ENCODE measurements around the gene PDPN. TPM values are rescaled to one million over a fixed set of nuclear protein-coding genes. Genes with fewer than 3 reads are reported as not detected.

Gene PDPN
- total and polyA plus RNA-seq, 2 of the 4 experiments (the other 2 are of a cell fraction) = 0.31 TPM; not detected in 1

DNA sequence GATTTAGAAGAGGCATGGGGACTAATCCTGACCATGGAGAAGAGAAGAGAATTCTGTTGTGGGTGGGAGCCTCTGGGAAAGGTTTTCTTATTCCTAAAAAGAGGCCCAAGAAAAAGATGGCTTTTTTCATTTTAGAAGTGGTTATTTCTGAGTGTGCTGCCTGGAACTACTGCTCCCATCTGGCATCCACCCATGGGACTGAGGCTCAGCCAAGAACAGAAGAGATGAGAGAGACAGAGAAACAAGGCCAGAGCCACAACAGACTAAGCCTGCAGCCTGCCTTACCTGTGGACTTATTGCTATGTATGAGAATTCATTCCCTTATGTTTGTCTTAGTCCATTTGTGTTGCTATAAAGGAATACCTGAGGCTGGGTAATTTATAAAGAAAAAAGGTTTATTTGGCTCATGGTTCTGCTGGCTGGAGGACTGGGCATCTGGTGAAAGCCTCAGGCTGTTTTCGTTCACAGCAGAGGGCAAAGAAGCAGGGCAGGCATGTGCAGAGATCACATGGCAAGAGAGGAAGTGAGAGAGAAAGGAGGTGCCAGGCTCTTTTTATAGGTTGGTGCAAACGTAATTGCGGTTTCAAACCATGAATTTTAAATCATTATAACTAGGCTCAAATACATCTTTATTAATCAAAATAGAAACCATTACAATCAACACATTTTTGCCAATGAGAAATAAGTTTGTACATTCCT, 58.8 kb downstream of the PDPN start:
- H3K4me2 ChIP-seq (ENCODE audit: low read depth, low read length) = no peak overlapping the region
- DNase-seq = no peak

More for the DNA sequence above, 58.8 kb downstream of the PDPN start:
- no peak for TF ChIP-seq CHD1 (IDR thresholded peaks at IDR 0.05; ENCODE audit: low read depth, low read length)
- H3K9me1 ChIP-seq (ENCODE audit: insufficient read depth, low read length) = no peaks in the 10 kb centered on the region
- no peak overlapping the region for H3K27ac ChIP-seq (ENCODE audit: insufficient read depth, low read length)
- no peak overlapping the region for H3K4ac ChIP-seq (ENCODE audit: low read depth, low read length)
- in situ Hi-C loops (cut with MboI; ENCODE audit: low sequenced_read_pairs) = no loop called here
- no peaks in the 10 kb centered on the region for H3K79me1 ChIP-seq (ENCODE audit: low read depth in 1 of 2, low read length in 2 of 2)
- no peak overlapping the region for H3K18ac ChIP-seq (ENCODE audit: low read depth, low read length)
- H2AK9ac ChIP-seq (replicated peaks; ENCODE audit: low read depth, low read length, poor library complexity) = no peak overlapping the region
- no peak overlapping the region for H2AFZ ChIP-seq (replicated peaks; ENCODE audit: low read length, poor library complexity)
- no peak overlapping the region for H2BK120ac ChIP-seq (ENCODE audit: low read depth, low read length)
- H2BK20ac ChIP-seq (ENCODE audit: low read depth, low read length) = no peak overlapping the region
- H3K4me1 ChIP-seq (ENCODE audit: control insufficient read depth, insufficient read depth, low read length) = no peaks in the 10 kb centered on the region
- no peaks in the 10 kb centered on the region for H3K27me3 ChIP-seq (ENCODE audit: control insufficient read depth, insufficient read depth, low read length)
- no peak overlapping the region for H2BK5ac ChIP-seq (ENCODE audit: low read depth, low read length, poor library complexity, severe bottlenecking)
- intact Hi-C loops (cut with micrococcal nuclease) = no loop called here
- ATAC-seq (ENCODE audit: low read depth) = no peak
- no peak overlapping the region for H4K8ac ChIP-seq (ENCODE audit: low read depth in 2 of 2, low read length in 2 of 2)
- no peak overlapping the region for H3K4me3 ChIP-seq (ENCODE audit: insufficient read depth, low read depth, low read length)
- no peak overlapping the region for H3K23ac ChIP-seq (ENCODE audit: low read depth, low read length)
- no peak overlapping the region for H2AK5ac ChIP-seq (ENCODE audit: low read depth, low read length)
- no peaks in the 10 kb centered on the region for H4K20me1 ChIP-seq (ENCODE audit: insufficient read depth, low read length)
- ChIA-PET POLR2A (ENCODE audit: unreplicated experiment) (no interaction called here), CTCF (no interaction called here)
- 0% methylated on average over 1 of the region's 3 CpGs; no CpG with 5 or more reads in 1 of the 2 experiments for WGBS, 2 experiments (ENCODE audit: extremely low coverage in 2 of 2, insufficient read length in 1 of 2)
- BruUV-seq (replicated peaks) = no TSS peak
- H3K14ac ChIP-seq (replicated peaks; ENCODE audit: low read depth, low read length) = no peak overlapping the region
- H3K56ac ChIP-seq (ENCODE audit: extremely low read depth, insufficient read depth, low read length) = no peak overlapping the region
- no peak overlapping the region for H3K9ac ChIP-seq (ENCODE audit: low read depth, low read length)
- no peak overlapping the region for H4K91ac ChIP-seq (ENCODE audit: insufficient read depth, low read depth, low read length)
- H3K36me3 ChIP-seq (ENCODE audit: control insufficient read depth, insufficient read depth, low read length) = no peaks in the 10 kb centered on the region
- peaks cover 8% of the 10 kb centered on the region for H3K9me3 ChIP-seq (ENCODE audit: control insufficient read depth, insufficient read depth, low read length)
- no peak overlapping the region for H2BK15ac ChIP-seq (ENCODE audit: low read depth, low read length)
- H4K5ac ChIP-seq (ENCODE audit: low read depth, low read length) = no peak overlapping the region
- dilution Hi-C loops (cut with HindIII; ENCODE audit: low sequenced_read_pairs, unreplicated experiment) = no loop called here

Data from IMR-90 (cell line).